ENCODE data around the gene RAPGEF3. TPM values are rescaled to one million over a fixed set of nuclear protein-coding genes. Genes with fewer than 3 reads are reported as not detected.

RAPGEF3 gene, protein sequence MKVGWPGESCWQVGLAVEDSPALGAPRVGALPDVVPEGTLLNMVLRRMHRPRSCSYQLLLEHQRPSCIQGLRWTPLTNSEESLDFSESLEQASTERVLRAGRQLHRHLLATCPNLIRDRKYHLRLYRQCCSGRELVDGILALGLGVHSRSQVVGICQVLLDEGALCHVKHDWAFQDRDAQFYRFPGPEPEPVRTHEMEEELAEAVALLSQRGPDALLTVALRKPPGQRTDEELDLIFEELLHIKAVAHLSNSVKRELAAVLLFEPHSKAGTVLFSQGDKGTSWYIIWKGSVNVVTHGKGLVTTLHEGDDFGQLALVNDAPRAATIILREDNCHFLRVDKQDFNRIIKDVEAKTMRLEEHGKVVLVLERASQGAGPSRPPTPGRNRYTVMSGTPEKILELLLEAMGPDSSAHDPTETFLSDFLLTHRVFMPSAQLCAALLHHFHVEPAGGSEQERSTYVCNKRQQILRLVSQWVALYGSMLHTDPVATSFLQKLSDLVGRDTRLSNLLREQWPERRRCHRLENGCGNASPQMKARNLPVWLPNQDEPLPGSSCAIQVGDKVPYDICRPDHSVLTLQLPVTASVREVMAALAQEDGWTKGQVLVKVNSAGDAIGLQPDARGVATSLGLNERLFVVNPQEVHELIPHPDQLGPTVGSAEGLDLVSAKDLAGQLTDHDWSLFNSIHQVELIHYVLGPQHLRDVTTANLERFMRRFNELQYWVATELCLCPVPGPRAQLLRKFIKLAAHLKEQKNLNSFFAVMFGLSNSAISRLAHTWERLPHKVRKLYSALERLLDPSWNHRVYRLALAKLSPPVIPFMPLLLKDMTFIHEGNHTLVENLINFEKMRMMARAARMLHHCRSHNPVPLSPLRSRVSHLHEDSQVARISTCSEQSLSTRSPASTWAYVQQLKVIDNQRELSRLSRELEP
- 0.89 and 1.4 TPM in 2 replicates for total RNA-seq
- long read RNA-seq = 0 reads

DNA sequence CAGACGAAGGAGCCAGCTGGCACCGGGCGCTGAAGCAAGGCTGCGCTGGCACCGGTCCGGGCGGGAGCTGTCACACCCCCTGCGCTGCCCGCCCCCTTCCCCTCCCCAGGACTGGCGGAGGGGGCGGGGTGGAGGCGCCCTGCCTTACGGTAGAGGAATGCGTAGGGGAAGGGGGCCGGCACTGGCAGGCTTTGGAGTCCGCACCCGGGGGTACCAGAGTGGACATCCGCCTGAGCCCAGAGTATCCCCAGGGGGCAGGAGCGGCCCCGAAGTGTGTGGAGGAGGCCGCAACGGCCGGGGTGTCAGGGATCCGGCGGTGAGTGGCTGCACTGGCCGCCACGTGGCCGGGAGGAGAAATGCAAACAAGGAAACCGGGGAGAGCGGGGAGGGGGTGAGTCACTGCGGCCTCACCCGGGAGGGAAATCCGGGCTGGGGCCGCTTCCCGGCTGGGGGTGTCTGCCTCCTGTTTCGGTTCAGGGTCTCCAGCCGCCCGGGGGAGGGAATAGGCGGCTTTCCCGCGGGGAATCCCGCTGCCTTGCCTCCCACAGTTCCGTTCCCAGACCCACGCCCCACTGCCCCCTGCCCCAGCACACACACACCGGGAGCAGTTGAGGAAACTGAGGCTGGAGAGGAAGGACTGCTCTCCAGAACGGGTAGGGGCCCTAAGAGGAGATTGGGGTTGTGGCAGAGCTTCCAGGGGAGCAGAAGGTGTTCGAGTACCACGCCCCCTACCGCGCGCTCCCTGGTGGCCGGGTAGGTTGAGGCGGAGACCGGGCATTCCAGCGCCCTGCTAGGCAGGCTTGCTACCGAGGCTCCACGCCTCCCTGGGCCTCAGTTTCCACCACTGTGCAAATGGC lies at the start of gene RAPGEF3:
TSS of gene RAPGEF3 (minus strand) at position 47 of the 857 bp plus-strand sequence. CDS start 324 bp downstream, outside the sequence.
- DNase-seq (ENCODE audit: low read depth, low spot score) = peak; percentile 62
- TF ChIP-seq, protein P1, sequence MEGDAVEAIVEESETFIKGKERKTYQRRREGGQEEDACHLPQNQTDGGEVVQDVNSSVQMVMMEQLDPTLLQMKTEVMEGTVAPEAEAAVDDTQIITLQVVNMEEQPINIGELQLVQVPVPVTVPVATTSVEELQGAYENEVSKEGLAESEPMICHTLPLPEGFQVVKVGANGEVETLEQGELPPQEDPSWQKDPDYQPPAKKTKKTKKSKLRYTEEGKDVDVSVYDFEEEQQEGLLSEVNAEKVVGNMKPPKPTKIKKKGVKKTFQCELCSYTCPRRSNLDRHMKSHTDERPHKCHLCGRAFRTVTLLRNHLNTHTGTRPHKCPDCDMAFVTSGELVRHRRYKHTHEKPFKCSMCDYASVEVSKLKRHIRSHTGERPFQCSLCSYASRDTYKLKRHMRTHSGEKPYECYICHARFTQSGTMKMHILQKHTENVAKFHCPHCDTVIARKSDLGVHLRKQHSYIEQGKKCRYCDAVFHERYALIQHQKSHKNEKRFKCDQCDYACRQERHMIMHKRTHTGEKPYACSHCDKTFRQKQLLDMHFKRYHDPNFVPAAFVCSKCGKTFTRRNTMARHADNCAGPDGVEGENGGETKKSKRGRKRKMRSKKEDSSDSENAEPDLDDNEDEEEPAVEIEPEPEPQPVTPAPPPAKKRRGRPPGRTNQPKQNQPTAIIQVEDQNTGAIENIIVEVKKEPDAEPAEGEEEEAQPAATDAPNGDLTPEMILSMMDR (conservative IDR thresholded peaks at IDR 0.05) = peak; percentile 68
- Mint-ChIP-seq H3K36me3 (ENCODE audit: low read depth) (no peaks in the 10 kb centered on the region), H3K27ac (ENCODE audit: unreplicated experiment) (no peak within 1 kb of the TSS), H3K4me3 (peak within 1 kb of the TSS; percentile 67), H3K27me3 (ENCODE audit: low read depth) (peaks cover 13% of the 10 kb centered on the region), H3K9me3 (no peaks in the 10 kb centered on the region), H3K4me1 (peaks cover 22% of the 10 kb centered on the region)

DNA sequence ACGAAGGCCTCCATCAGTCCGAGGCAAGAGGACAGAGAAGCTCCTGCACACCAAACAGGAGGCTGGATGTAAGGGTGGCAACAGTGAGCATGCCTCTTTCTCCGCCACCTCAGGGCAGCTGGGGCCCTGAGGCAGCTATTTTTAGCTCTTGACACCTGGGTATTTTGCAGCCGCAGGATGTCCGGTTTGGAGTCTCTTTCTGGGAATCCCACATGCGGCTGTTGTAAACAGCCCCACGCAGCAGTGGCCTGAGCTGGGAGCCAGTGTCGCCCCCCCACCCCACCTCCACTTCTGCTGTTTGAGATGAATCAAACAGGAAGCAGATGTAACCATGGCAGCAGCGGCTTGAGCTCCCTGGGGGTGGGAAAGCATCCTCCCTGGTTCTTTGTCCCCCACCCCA lies 49.4 kb upstream of the RAPGEF3 start:
- Mint-ChIP-seq H3K27ac (ENCODE audit: unreplicated experiment) (peak overlapping the region; percentile 27), H3K4me3 (peak overlapping the region; percentile 15), H3K36me3 (ENCODE audit: low read depth) (no peaks in the 10 kb centered on the region), H3K27me3 (ENCODE audit: low read depth) (no peaks in the 10 kb centered on the region), H3K4me1 (peaks cover 67% of the 10 kb centered on the region), H3K9me3 (no peaks in the 10 kb centered on the region)
- no peak for DNase-seq (ENCODE audit: low read depth, low spot score)
- TF ChIP-seq, protein P1 (conservative IDR thresholded peaks at IDR 0.05) = no peak

DNA sequence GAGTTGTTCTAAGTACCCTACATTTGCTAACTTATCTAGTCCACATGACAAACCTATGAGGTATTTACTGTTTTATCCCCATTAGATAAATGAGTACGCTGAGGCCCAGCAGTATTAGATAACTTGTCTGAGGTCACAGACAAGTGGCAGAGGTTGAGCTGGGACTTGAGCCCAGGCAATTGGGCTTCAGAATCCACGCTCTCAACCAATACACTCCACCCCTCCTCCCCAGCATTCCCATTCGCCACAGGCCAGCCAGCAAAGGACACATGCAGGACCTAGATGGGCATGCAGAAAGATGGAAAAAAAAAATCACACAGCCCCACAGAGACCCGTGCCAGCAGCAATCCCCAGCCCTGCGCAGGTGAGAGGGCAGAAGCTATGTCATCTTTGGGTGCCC lies 48.7 kb upstream of the RAPGEF3 start:
- no peak overlapping the region for H3K27ac Mint-ChIP-seq (ENCODE audit: unreplicated experiment)
- H3K36me3 Mint-ChIP-seq (ENCODE audit: low read depth) = no peaks in the 10 kb centered on the region
- H3K4me3 Mint-ChIP-seq = no peak overlapping the region
- peaks cover 70% of the 10 kb centered on the region for H3K4me1 Mint-ChIP-seq
- H3K27me3 Mint-ChIP-seq (ENCODE audit: low read depth) = no peaks in the 10 kb centered on the region
- DNase-seq (ENCODE audit: low read depth, low spot score) = no peak
- H3K9me3 Mint-ChIP-seq = no peaks in the 10 kb centered on the region
- TF ChIP-seq, protein P1 (conservative IDR thresholded peaks at IDR 0.05) = no peak

DNA sequence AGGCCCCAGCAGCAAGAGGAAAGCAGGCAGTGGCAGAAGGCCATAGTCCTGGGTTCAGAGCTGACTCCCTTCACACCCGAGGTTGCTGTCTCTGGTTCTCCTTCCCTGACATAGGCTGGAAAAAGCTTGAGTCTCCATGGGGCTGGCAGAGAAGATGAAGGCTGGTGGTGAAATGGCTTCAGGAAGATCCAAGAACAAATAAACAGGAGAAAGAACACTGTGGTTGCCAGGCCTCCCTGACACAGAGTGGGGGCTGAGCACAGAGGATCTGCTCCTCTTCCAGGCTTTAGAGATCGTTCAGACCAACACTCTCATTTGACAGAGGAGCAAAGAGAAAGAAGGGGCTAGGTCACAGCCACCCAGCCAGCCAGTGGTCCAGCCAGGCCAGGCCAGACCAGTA lies 46.7 kb upstream of the RAPGEF3 start:
- Mint-ChIP-seq H3K4me3 (no peak overlapping the region), H3K27me3 (ENCODE audit: low read depth) (no peaks in the 10 kb centered on the region), H3K27ac (ENCODE audit: unreplicated experiment) (peak overlapping the region; percentile 67), H3K9me3 (no peaks in the 10 kb centered on the region), H3K4me1 (peaks cover 68% of the 10 kb centered on the region), H3K36me3 (ENCODE audit: low read depth) (no peaks in the 10 kb centered on the region)
- no peak for DNase-seq (ENCODE audit: low read depth, low spot score)
- TF ChIP-seq, protein P1 (conservative IDR thresholded peaks at IDR 0.05) = no peak

DNA sequence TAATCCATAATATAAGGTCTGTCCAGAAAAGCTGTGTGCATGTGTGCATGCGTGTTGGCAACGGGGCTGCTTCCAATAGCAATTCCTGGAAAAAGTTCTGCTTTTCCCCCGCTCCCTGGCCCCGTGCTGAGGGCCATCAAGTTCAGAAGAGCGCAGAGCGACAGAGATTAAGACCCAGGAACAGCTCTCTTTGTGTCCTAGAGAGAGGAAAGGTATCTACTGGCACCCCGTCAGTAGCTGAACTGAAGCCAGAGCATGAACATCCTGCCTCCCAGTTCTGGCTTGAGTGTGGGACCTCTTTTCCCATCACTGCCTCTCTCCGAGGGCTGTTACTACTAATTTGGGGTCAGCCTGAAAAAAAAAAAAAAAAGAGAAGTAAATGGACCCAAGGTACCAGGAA lies 45.5 kb upstream of the RAPGEF3 start:
- Mint-ChIP-seq H3K4me1 (peaks cover 72% of the 10 kb centered on the region), H3K36me3 (ENCODE audit: low read depth) (no peaks in the 10 kb centered on the region), H3K27ac (ENCODE audit: unreplicated experiment) (no peak overlapping the region), H3K4me3 (no peak overlapping the region), H3K27me3 (ENCODE audit: low read depth) (no peaks in the 10 kb centered on the region), H3K9me3 (no peaks in the 10 kb centered on the region)
- TF ChIP-seq, protein P1 (conservative IDR thresholded peaks at IDR 0.05) = no peak
- no peak for DNase-seq (ENCODE audit: low read depth, low spot score)
